ENCODE measurements around the gene ADRA1B.

ADRA1B gene

GRCh38 chr5:159928122-159928909 lies 12.0 kb downstream of the ADRA1B start:
- peaks cover 7% of the 10 kb centered on the region for H3K27me3 Mint-ChIP-seq (ENCODE audit: low read depth, poor library complexity)
- no peak for DNase-seq
- peaks cover 17% of the 10 kb centered on the region for H3K4me1 Mint-ChIP-seq
- no peaks in the 10 kb centered on the region for H3K9me3 Mint-ChIP-seq
- H3K4me3 Mint-ChIP-seq = no peak overlapping the region
- no peaks in the 10 kb centered on the region for H3K36me3 Mint-ChIP-seq (ENCODE audit: low read depth)
- no peak overlapping the region for H3K27ac Mint-ChIP-seq
- no peak for TF ChIP-seq CTCF (IDR thresholded peaks at IDR 0.05)

- Mint-ChIP-seq H3K4me3 (no peak overlapping the region), H3K4me1 (peaks cover 25% of the 10 kb centered on the region), H3K9me3 (no peaks in the 10 kb centered on the region), H3K36me3 (ENCODE audit: low read depth) (no peaks in the 10 kb centered on the region), H3K27me3 (ENCODE audit: low read depth, poor library complexity) (peaks cover 7% of the 10 kb centered on the region), H3K27ac (no peak overlapping the region)
- TF ChIP-seq CTCF (IDR thresholded peaks at IDR 0.05) = no peak
- DNase-seq = no peak
Observed at GRCh38 chr5:159929176-159929575, 12.9 kb downstream of the ADRA1B start.

- DNase-seq = no peak
- Mint-ChIP-seq H3K27me3 (ENCODE audit: low read depth, poor library complexity) (peaks cover 2% of the 10 kb centered on the region), H3K27ac (peak overlapping the region; percentile 73), H3K4me1 (peaks cover 25% of the 10 kb centered on the region), H3K9me3 (no peaks in the 10 kb centered on the region), H3K4me3 (peak overlapping the region; percentile 12), H3K36me3 (ENCODE audit: low read depth) (no peaks in the 10 kb centered on the region)
- TF ChIP-seq CTCF (IDR thresholded peaks at IDR 0.05) = no peak
Observed at GRCh38 chr5:159933531-159934485, 17.5 kb downstream of the ADRA1B start.

GRCh38 chr5:159935946-159936345 lies 19.7 kb downstream of the ADRA1B start:
- no peaks in the 10 kb centered on the region for H3K27me3 Mint-ChIP-seq (ENCODE audit: low read depth, poor library complexity)
- no peak overlapping the region for H3K4me3 Mint-ChIP-seq
- no peaks in the 10 kb centered on the region for H3K36me3 Mint-ChIP-seq (ENCODE audit: low read depth)
- H3K4me1 Mint-ChIP-seq = peaks cover 28% of the 10 kb centered on the region
- no peaks in the 10 kb centered on the region for H3K9me3 Mint-ChIP-seq
- TF ChIP-seq CTCF (IDR thresholded peaks at IDR 0.05) = no peak
- no peak for DNase-seq
- H3K27ac Mint-ChIP-seq = no peak overlapping the region

GRCh38 chr5:159936686-159937329 lies 20.5 kb downstream of the ADRA1B start:
- peaks cover 5% of the 10 kb centered on the region for H3K36me3 Mint-ChIP-seq (ENCODE audit: low read depth)
- no peaks in the 10 kb centered on the region for H3K27me3 Mint-ChIP-seq (ENCODE audit: low read depth, poor library complexity)
- peaks cover 5% of the 10 kb centered on the region for H3K9me3 Mint-ChIP-seq
- DNase-seq = no peak
- no peak for TF ChIP-seq CTCF (IDR thresholded peaks at IDR 0.05)
- H3K4me3 Mint-ChIP-seq = no peak overlapping the region
- H3K27ac Mint-ChIP-seq = peak overlapping the region; percentile 35
- H3K4me1 Mint-ChIP-seq = peaks cover 28% of the 10 kb centered on the region
